ENCODE data around the gene FGF23.

The FGF23 gene

GRCh38 chr12:4395818-4396217, 16.3 kb upstream of the FGF23 start:
- no peak overlapping the region for H3K4me3 Mint-ChIP-seq
- peaks cover 56% of the 10 kb centered on the region for H3K27me3 Mint-ChIP-seq
- H3K4me1 Mint-ChIP-seq = peaks cover 6% of the 10 kb centered on the region
- no peak for ATAC-seq
- H3K27ac Mint-ChIP-seq = no peak overlapping the region
- H3K36me3 Mint-ChIP-seq = no peaks in the 10 kb centered on the region
- no peaks in the 10 kb centered on the region for H3K9me3 Mint-ChIP-seq

- no peaks in the 10 kb centered on the region for H3K9me3 Mint-ChIP-seq
- H3K27ac Mint-ChIP-seq = no peak overlapping the region
- no peaks in the 10 kb centered on the region for H3K36me3 Mint-ChIP-seq
- H3K4me3 Mint-ChIP-seq = no peak overlapping the region
- no peaks in the 10 kb centered on the region for H3K4me1 Mint-ChIP-seq
- ATAC-seq = no peak
- peaks cover 51% of the 10 kb centered on the region for H3K27me3 Mint-ChIP-seq
Measured at GRCh38 chr12:4393211-4393610, 13.7 kb upstream of the FGF23 start.

GRCh38 chr12:4392223-4392742, 12.8 kb upstream of the FGF23 start:
- Mint-ChIP-seq H3K27ac (no peak overlapping the region), H3K36me3 (no peaks in the 10 kb centered on the region), H3K27me3 (peaks cover 51% of the 10 kb centered on the region), H3K4me1 (no peaks in the 10 kb centered on the region), H3K4me3 (no peak overlapping the region), H3K9me3 (no peaks in the 10 kb centered on the region)
- no peak for ATAC-seq

GRCh38 chr12:4388662-4389061, 9.2 kb upstream of the FGF23 start:
- Mint-ChIP-seq H3K9me3 (no peaks in the 10 kb centered on the region), H3K36me3 (no peaks in the 10 kb centered on the region), H3K27ac (no peak overlapping the region), H3K4me1 (no peaks in the 10 kb centered on the region), H3K4me3 (no peak overlapping the region), H3K27me3 (peaks cover 33% of the 10 kb centered on the region)
- no peak for ATAC-seq

DNA sequence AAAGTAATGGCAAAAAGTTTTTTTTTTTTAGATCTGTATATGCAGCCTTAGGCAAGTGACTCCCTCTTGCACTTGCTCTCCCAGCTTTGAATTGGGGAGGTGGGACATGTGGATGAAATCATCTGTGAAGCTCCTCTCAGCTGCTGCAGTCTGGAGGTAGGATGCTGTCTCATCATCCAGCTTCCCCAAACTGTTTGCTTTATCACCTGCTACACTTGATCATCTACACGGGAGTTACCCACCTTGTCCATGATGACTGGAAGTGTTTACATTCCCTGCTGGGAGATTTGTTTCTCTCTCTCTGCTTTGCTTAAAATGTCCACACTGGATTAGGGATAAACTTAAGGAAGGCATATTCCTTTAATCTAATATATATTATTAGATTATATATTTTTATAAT, 8.5 kb upstream of the FGF23 start:
- no peak overlapping the region for H3K4me3 Mint-ChIP-seq
- H3K9me3 Mint-ChIP-seq = no peaks in the 10 kb centered on the region
- H3K27ac Mint-ChIP-seq = no peak overlapping the region
- no peak for ATAC-seq
- no peaks in the 10 kb centered on the region for H3K36me3 Mint-ChIP-seq
- no peaks in the 10 kb centered on the region for H3K4me1 Mint-ChIP-seq
- peaks cover 27% of the 10 kb centered on the region for H3K27me3 Mint-ChIP-seq

GRCh38 chr12:4387607-4388006, 8.1 kb upstream of the FGF23 start:
- Mint-ChIP-seq H3K9me3 (no peaks in the 10 kb centered on the region), H3K36me3 (no peaks in the 10 kb centered on the region), H3K27me3 (peaks cover 24% of the 10 kb centered on the region), H3K4me3 (no peak overlapping the region), H3K27ac (no peak overlapping the region), H3K4me1 (no peaks in the 10 kb centered on the region)
- ATAC-seq = no peak

DNA sequence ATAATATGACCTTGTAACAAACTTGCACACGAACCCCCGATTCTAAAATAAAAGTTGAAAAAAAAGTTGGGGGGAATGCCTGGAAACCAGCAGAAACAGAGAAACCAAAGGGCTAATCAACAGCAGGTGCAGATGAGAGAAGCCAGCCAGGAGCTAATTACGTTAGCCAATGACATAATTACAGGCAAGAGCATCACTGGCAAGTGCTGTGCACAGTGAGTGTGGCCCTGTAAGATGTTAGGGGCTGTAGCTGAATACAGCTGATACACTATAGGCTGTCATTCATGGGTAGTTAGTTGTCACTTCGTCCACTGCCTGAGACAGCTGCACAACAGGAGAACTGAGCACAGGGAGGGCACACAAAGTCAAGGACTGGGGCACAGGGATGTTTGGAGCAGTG, 7.3 kb upstream of the FGF23 start:
- no peak for ATAC-seq
- Mint-ChIP-seq H3K4me1 (no peaks in the 10 kb centered on the region), H3K27ac (no peak overlapping the region), H3K27me3 (peaks cover 24% of the 10 kb centered on the region), H3K4me3 (no peak overlapping the region), H3K36me3 (no peaks in the 10 kb centered on the region), H3K9me3 (no peaks in the 10 kb centered on the region)

DNA sequence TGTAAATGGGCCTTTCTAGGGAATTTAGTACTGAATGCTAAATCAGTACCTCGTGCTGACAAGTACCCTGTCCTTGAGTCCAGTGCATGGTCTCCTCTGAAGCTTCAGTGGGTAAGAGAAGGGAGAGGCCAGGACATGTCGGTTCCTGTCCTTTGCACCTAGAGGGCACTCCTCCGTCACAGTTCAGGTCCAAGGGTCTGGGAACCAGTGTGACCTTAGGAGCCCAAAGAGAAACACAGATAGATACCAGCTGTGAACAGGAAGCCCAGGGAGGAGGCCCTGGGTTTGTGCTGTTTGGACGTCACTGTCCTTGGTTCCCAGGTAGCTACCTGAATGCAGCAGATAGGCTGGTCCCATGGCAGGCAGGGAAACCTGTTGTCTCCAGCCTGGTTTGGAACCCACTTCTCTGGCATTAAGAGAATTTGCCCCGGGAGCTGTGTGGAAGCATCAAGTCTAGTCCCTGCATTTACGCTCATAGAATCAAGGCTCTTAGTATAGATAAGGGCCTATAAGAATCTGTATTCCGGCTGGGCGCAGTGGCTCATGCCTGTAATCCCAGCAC, 3.9 kb upstream of the FGF23 start:
- no peak overlapping the region for H3K27ac Mint-ChIP-seq
- ATAC-seq = peak; percentile 54
- no peaks in the 10 kb centered on the region for H3K9me3 Mint-ChIP-seq
- peaks cover 44% of the 10 kb centered on the region for H3K27me3 Mint-ChIP-seq
- no peaks in the 10 kb centered on the region for H3K36me3 Mint-ChIP-seq
- H3K4me3 Mint-ChIP-seq = no peak overlapping the region
- no peaks in the 10 kb centered on the region for H3K4me1 Mint-ChIP-seq

GRCh38 chr12:4380332-4380731, 820 bp upstream of the FGF23 start:
- ATAC-seq = no peak
- peaks cover 49% of the 10 kb centered on the region for H3K27me3 Mint-ChIP-seq
- no peak overlapping the region for H3K27ac Mint-ChIP-seq
- no peak overlapping the region for H3K4me3 Mint-ChIP-seq
- H3K4me1 Mint-ChIP-seq = no peaks in the 10 kb centered on the region
- H3K9me3 Mint-ChIP-seq = no peaks in the 10 kb centered on the region
- H3K36me3 Mint-ChIP-seq = no peaks in the 10 kb centered on the region

DNA sequence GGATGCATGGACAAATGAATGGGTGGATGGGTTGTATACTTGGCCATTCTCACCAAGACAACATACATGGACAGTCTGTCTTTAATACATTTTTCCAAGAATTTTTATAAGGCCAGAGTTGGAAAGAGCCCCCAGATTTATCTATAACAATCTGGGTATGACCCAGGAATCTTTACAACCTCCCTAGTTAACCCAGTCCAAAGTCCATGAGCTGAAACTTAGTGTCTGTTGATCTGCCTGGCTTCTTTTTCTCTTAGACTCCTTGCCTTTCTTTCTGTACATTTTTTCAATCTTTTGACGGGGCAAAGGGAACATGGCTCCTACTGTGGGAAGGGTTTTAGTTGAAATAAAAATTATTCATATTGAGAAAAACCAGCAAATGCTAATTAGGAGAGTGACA, 740 bp downstream of the FGF23 start:
- Mint-ChIP-seq H3K36me3 (no peaks in the 10 kb centered on the region), H3K4me3 (no peak overlapping the region), H3K4me1 (no peaks in the 10 kb centered on the region), H3K27ac (no peak overlapping the region), H3K27me3 (peaks cover 65% of the 10 kb centered on the region), H3K9me3 (no peaks in the 10 kb centered on the region)
- ATAC-seq = no peak

DNA sequence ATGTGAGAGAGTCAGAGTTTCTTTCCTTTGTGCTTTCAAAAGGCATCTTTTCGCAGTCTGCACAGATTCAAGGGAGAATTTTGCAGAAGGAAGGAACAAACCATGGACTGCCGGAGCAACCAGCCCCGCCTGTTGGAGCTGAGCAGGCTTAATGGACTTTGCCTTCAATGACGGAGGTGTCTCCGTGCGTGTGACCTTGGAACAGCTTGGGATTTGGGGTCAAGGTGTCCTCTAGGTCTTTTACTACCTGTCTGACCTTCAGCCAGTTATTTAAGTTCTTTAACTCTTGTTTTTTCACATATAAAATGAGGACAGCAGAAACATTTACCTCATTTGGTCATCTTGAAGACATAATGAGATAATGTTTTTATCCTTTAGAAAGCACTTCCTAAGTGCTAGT, 4.1 kb downstream of the FGF23 start:
- Mint-ChIP-seq H3K27me3 (peaks cover 70% of the 10 kb centered on the region), H3K9me3 (no peaks in the 10 kb centered on the region), H3K4me3 (no peak overlapping the region), H3K4me1 (no peaks in the 10 kb centered on the region), H3K36me3 (no peaks in the 10 kb centered on the region), H3K27ac (no peak overlapping the region)
- no peak for ATAC-seq

- Mint-ChIP-seq H3K36me3 (no peaks in the 10 kb centered on the region), H3K4me1 (no peaks in the 10 kb centered on the region), H3K9me3 (no peaks in the 10 kb centered on the region), H3K27ac (no peak overlapping the region), H3K27me3 (peaks cover 58% of the 10 kb centered on the region), H3K4me3 (no peak overlapping the region)
- no peak for ATAC-seq
Measured at GRCh38 chr12:4372653-4373052, 6.9 kb downstream of the FGF23 start.

- Mint-ChIP-seq H3K27ac (no peak overlapping the region), H3K9me3 (no peaks in the 10 kb centered on the region), H3K4me3 (no peak overlapping the region), H3K36me3 (no peaks in the 10 kb centered on the region), H3K27me3 (peaks cover 50% of the 10 kb centered on the region), H3K4me1 (no peaks in the 10 kb centered on the region)
- ATAC-seq = no peak
Measured at GRCh38 chr12:4370265-4370664, 9.2 kb downstream of the FGF23 start.

- Mint-ChIP-seq H3K4me3 (no peak overlapping the region), H3K27ac (no peak overlapping the region), H3K4me1 (no peaks in the 10 kb centered on the region), H3K27me3 (peaks cover 49% of the 10 kb centered on the region), H3K9me3 (no peaks in the 10 kb centered on the region), H3K36me3 (no peaks in the 10 kb centered on the region)
- no peak for ATAC-seq
Measured at GRCh38 chr12:4369548-4369947, 10.0 kb downstream of the FGF23 start.

DNA sequence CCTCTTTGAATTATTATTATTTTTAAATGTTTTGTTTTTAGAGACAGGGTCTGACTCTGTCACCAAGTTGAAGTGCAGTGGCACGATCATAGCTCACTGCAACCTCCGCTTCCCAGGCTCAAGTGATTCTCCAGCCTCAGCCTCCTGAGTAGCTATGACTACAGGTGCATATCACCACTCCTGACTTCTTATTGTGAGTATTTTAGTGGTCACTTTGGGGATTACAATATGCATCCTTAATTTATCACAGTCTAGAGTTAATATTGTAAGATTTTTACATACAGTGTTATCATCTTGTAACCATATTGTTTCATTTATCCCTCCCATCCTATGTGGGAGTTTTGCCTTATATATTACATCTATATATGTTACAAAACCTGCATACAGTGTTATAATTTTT, 13.4 kb downstream of the FGF23 start:
- no peaks in the 10 kb centered on the region for H3K36me3 Mint-ChIP-seq
- ATAC-seq = no peak
- no peaks in the 10 kb centered on the region for H3K4me1 Mint-ChIP-seq
- peaks cover 28% of the 10 kb centered on the region for H3K27me3 Mint-ChIP-seq
- no peaks in the 10 kb centered on the region for H3K9me3 Mint-ChIP-seq
- H3K4me3 Mint-ChIP-seq = no peak overlapping the region
- H3K27ac Mint-ChIP-seq = no peak overlapping the region

DNA sequence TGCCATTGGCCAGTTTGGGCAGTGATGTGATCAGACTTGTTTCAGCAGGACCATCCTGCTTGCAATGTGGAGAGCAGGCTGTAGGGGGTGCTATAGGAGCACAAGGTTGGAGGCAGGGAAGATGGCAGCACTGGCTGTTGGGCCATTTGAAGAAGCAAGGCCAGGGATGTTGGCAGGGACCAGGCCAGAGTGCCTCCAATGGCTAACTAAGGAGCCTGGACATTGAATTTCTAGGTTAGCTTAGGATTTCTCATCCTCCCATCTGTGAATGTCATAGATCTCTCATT, 23.5 kb downstream of the FGF23 start:
- Mint-ChIP-seq H3K36me3 (peaks cover 22% of the 10 kb centered on the region), H3K9me3 (no peaks in the 10 kb centered on the region), H3K27me3 (no peaks in the 10 kb centered on the region), H3K4me1 (no peaks in the 10 kb centered on the region), H3K27ac (no peak overlapping the region), H3K4me3 (no peak overlapping the region)
- ATAC-seq = no peak

All from stimulated activated memory B cell treated with anti-CD40 and anti-IgM and Interleukin-4, amounts not matched to agents 10 μg/mL and 1 μg/mL and 100 μg/mL, for 72 hours (primary cell).